ENCODE results near the gene DNAH11.

GRCh38 chr7:21939136-21939857 lies 396.5 kb downstream of the DNAH11 start:
- TF ChIP-seq, protein P1, sequence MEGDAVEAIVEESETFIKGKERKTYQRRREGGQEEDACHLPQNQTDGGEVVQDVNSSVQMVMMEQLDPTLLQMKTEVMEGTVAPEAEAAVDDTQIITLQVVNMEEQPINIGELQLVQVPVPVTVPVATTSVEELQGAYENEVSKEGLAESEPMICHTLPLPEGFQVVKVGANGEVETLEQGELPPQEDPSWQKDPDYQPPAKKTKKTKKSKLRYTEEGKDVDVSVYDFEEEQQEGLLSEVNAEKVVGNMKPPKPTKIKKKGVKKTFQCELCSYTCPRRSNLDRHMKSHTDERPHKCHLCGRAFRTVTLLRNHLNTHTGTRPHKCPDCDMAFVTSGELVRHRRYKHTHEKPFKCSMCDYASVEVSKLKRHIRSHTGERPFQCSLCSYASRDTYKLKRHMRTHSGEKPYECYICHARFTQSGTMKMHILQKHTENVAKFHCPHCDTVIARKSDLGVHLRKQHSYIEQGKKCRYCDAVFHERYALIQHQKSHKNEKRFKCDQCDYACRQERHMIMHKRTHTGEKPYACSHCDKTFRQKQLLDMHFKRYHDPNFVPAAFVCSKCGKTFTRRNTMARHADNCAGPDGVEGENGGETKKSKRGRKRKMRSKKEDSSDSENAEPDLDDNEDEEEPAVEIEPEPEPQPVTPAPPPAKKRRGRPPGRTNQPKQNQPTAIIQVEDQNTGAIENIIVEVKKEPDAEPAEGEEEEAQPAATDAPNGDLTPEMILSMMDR (conservative IDR thresholded peaks at IDR 0.05 in 1 of 2, IDR thresholded peaks at IDR 0.05 in 1 of 2; ENCODE audit: extremely low read depth in 1 of 2, insufficient read depth in 1 of 2, low read depth in 1 of 2, low read length in 2 of 2): no peak
- TF ChIP-seq EZH2 (IDR thresholded peaks at IDR 0.05; ENCODE audit: borderline replicate concordance, low read length): no peak
